ENCODE data around the gene IL4.

DNA sequence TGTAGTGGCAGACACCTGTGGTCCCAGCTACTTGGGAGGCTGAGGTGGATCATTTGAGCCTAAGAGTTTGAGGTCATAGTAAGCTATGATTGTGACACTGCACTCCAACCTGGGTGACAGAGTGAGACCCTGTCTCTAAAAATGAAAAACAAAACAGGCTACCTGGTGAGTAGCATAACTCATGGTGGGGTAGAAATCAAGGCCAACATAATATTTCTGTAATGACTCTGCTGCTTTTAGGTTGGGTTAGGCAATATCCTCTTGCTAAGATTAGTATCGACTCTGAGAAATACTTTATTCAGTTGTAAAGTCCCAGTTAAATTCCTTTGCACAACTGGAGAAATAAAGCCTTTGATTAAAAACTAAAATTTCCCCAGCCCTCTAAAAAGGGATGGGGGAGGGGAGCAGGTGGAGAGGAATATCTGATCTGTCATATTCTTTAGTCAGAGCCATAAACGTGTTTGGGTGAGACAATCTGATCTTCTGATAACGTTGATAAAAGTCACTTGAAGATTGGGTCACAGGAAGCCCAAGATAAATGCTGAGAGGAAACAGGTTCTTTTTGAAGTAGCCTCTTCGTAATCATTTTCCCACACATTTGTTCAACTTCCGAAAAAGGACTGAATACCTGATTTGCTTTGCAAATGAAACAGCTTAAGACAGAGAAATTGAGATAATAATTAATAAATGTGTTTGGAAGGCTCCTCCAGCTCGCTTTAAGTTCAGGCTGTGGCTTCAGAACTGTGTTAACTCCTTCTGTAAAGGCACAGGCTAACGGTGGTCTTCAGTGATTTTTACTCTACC lies 14.9 kb downstream of the IL4 start:
- TF ChIP-seq, protein P1, sequence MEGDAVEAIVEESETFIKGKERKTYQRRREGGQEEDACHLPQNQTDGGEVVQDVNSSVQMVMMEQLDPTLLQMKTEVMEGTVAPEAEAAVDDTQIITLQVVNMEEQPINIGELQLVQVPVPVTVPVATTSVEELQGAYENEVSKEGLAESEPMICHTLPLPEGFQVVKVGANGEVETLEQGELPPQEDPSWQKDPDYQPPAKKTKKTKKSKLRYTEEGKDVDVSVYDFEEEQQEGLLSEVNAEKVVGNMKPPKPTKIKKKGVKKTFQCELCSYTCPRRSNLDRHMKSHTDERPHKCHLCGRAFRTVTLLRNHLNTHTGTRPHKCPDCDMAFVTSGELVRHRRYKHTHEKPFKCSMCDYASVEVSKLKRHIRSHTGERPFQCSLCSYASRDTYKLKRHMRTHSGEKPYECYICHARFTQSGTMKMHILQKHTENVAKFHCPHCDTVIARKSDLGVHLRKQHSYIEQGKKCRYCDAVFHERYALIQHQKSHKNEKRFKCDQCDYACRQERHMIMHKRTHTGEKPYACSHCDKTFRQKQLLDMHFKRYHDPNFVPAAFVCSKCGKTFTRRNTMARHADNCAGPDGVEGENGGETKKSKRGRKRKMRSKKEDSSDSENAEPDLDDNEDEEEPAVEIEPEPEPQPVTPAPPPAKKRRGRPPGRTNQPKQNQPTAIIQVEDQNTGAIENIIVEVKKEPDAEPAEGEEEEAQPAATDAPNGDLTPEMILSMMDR (conservative IDR thresholded peaks at IDR 0.05) = no peak
- no peak for TF ChIP-seq EZH2 (IDR thresholded peaks at IDR 0.05; ENCODE audit: low read depth)

All from PC-9 (cell line).